ENCODE results near the gene CD55. TPM values are rescaled to one million over a fixed set of nuclear protein-coding genes. Genes with fewer than 3 reads are reported as not detected.
A peak's percentile ranks its signal among the peaks of the same experiment; 100 is the strongest.

CD55 gene
- total RNA-seq, 1 experiment from 2014 or later = 75.4 TPM

- no peak for TF ChIP-seq CTCF (IDR thresholded peaks at IDR 0.05 in 2 of 3, conservative IDR thresholded peaks at IDR 0.05 in 1 of 3; ENCODE audit: borderline replicate concordance in 1 of 3, insufficient read depth in 1 of 3, low read depth in 2 of 3, low read length in 2 of 3)
- no peak for TF ChIP-seq RAD21 (IDR thresholded peaks at IDR 0.05; ENCODE audit: low read depth)
- TF ChIP-seq ZBTB33 (IDR thresholded peaks at IDR 0.05; ENCODE audit: extremely low read depth, insufficient replicate concordance, low read length) = no peak
- no peak for TF ChIP-seq SP1 (IDR thresholded peaks at IDR 0.05; ENCODE audit: low read depth)
- TF ChIP-seq ELF1 (IDR thresholded peaks at IDR 0.05; ENCODE audit: borderline replicate concordance, low read depth) = no peak
These were observed 6.0 kb upstream of the CD55 start (continued) for GRCh38 chr1:207315435-207315834.

- DNase-seq (ENCODE audit: low read depth, low spot score) = no peak
- no peak for ATAC-seq
- Histone ChIP-seq H3K4me1 (ENCODE audit: control insufficient read depth in 1 of 2, insufficient read depth in 2 of 2, low read length in 2 of 2) (peaks cover 12 to 33% of the 10 kb centered on the region in 2 experiments; a peak in 3 of 4 replicates), H3K9me3 (ENCODE audit: control insufficient read depth in 1 of 2, insufficient read depth in 1 of 2, low read depth in 1 of 2, low read length in 2 of 2) (no peaks in the 10 kb centered on the region), H3K9me2 (ENCODE audit: insufficient read depth) (no peaks in the 10 kb centered on the region), H3K4me3 (replicated peaks in 1 of 2; ENCODE audit: low read depth in 1 of 2, low read length in 2 of 2) (no peak overlapping the region), H3K79me2 (ENCODE audit: insufficient read depth, low read length) (no peaks in the 10 kb centered on the region), H3K36me3 (ENCODE audit: control insufficient read depth in 1 of 2, insufficient read depth in 2 of 2, low read length in 2 of 2) (no peaks in the 10 kb centered on the region), H2AFZ (ENCODE audit: low read depth, low read length, poor library complexity, severe bottlenecking) (no peak overlapping the region), H3K27ac (ENCODE audit: low read depth, low read length) (no peak overlapping the region), H3K9ac (ENCODE audit: low read length) (no peak overlapping the region), H4K20me1 (ENCODE audit: insufficient read depth) (no peaks in the 10 kb centered on the region), H3K27me3 (ENCODE audit: insufficient read depth, low read length) (no peaks in the 10 kb centered on the region), H3K4me2 (ENCODE audit: low read length) (peak overlapping the region; percentile 36)
- POLR2A ChIA-PET = no interaction called here
- CTCF ChIA-PET = no interaction called here
- RAD21 ChIA-PET (ENCODE audit: low non-redundant PET in 1 of 2, low total read pairs in 2 of 2, uncharacterized antibody in 2 of 2, unreplicated experiment in 2 of 2) = no interaction called here
- intact Hi-C loops (cut with micrococcal nuclease) = no loop called here
- no TSS peak for BruUV-seq (replicated peaks)
- no peak for TF ChIP-seq ZFX (IDR thresholded peaks at IDR 0.05)
- no peak for TF ChIP-seq POLR2AphosphoS5 (IDR thresholded peaks at IDR 0.05; ENCODE audit: low read depth, low read length)
- no peak for TF ChIP-seq RAD21 (IDR thresholded peaks at IDR 0.05; ENCODE audit: low read depth)
- TF ChIP-seq EZH2 (IDR thresholded peaks at IDR 0.05) = no peak
- TF ChIP-seq EGR1 (IDR thresholded peaks at IDR 0.05; ENCODE audit: low read depth) = no peak
- TF ChIP-seq ZBTB33 (IDR thresholded peaks at IDR 0.05; ENCODE audit: extremely low read depth, insufficient replicate concordance, low read length) = no peak
- TF ChIP-seq FOSL1 (IDR thresholded peaks at IDR 0.05; ENCODE audit: low read depth) = no peak
- TF ChIP-seq CEBPB (IDR thresholded peaks at IDR 0.05; ENCODE audit: low read depth) = no peak
- no peak for TF ChIP-seq ATF3 (IDR thresholded peaks at IDR 0.05)
- TF ChIP-seq ZNF274 (IDR thresholded peaks at IDR 0.05; ENCODE audit: low read depth, low read length) = no peak
- no peak for TF ChIP-seq CTCF (IDR thresholded peaks at IDR 0.05 in 2 of 3, conservative IDR thresholded peaks at IDR 0.05 in 1 of 3; ENCODE audit: borderline replicate concordance in 1 of 3, insufficient read depth in 1 of 3, low read depth in 2 of 3, low read length in 2 of 3)
- TF ChIP-seq JUND (IDR thresholded peaks at IDR 0.05) = no peak
- TF ChIP-seq CBX3 (IDR thresholded peaks at IDR 0.05; ENCODE audit: low read depth) = no peak
- TF ChIP-seq TCF7L2 (IDR thresholded peaks at IDR 0.05; ENCODE audit: borderline replicate concordance, extremely low read depth, insufficient read depth, insufficient read length) = no peak
- no peak for TF ChIP-seq POLR2A (IDR thresholded peaks at IDR 0.05; ENCODE audit: borderline replicate concordance, extremely low read depth, insufficient read depth, insufficient read length)
These were observed 5.3 kb upstream of the CD55 start for GRCh38 chr1:207316141-207316540.
